Fibroblast of lung (primary cell): ENCODE measurements around the gene PKP1. TPM values are rescaled to one million over a fixed set of nuclear protein-coding genes. Genes with fewer than 3 reads are reported as not detected.

Experiments used
- DNase-seq, 2 donors: peaks; one replicate each; pipeline versions ENCODE4 v3.0.0 to v3.0.0-alpha.2; 2010; ENCODE audit warnings: low read depth in 2 of 2
- H2AFZ ChIP-seq: 2 replicates; pipeline ENCODE4 v1.5.1; 2012; ENCODE audit warnings: low read length, control low read depth, inconsistent platforms
- H3K27ac ChIP-seq: 2 replicates; pipeline ENCODE4 v1.5.1; 2011; ENCODE audit warnings: low read length, control low read depth; ENCODE audit not compliant: insufficient read depth
- H3K27me3 ChIP-seq: 2 replicates; pipeline ENCODE4 v1.5.1; 2011; ENCODE audit warnings: mild to moderate bottlenecking, low read length; ENCODE audit not compliant: control insufficient read depth, insufficient read depth
- H3K36me3 ChIP-seq: 2 replicates; pipeline ENCODE4 v1.5.1; 2011; ENCODE audit warnings: low read length; ENCODE audit not compliant: control insufficient read depth, insufficient read depth
- H3K4me1 ChIP-seq: 2 replicates; pipeline ENCODE4 v1.5.1; 2011; ENCODE audit warnings: low read length; ENCODE audit not compliant: control insufficient read depth, insufficient read depth; ENCODE audit errors: extremely low read depth
- H3K4me2 ChIP-seq: 2 replicates; pipeline ENCODE4 v1.5.1; 2011; ENCODE audit warnings: low read length, control low read depth; ENCODE audit not compliant: insufficient read depth; ENCODE audit errors: extremely low read depth
- H3K4me3 ChIP-seq, 4 experiments: fragments of 200-600 bp in 1 of 4; sonication (generic) in 1 of 4; replicated peaks in 1 of 4; 2 replicates each; pipeline ENCODE4 v1.5.1; 2011 to 2016; ENCODE audit warnings: low read length in 4 of 4, low read depth in 3 of 4, mild to moderate bottlenecking in 3 of 4, control low read depth in 2 of 4, inconsistent platforms in 1 of 4, mixed read lengths in 1 of 4; ENCODE audit not compliant: insufficient read depth in 1 of 4; ENCODE audit errors: control extremely low read depth in 1 of 4
- H3K79me2 ChIP-seq: 2 replicates; pipeline ENCODE4 v1.5.1; 2012; ENCODE audit warnings: mild to moderate bottlenecking, low read length, inconsistent platforms; ENCODE audit not compliant: control insufficient read depth, insufficient read depth
- H3K9ac ChIP-seq: 2 replicates; pipeline ENCODE4 v1.5.1; 2011; ENCODE audit warnings: mild to moderate bottlenecking, low read length, control low read depth; ENCODE audit not compliant: insufficient read depth
- H3K9me3 ChIP-seq: 2 replicates; pipeline ENCODE4 v1.5.1; 2012; ENCODE audit warnings: low read depth, low read length; ENCODE audit not compliant: control insufficient read depth, insufficient read depth
- H4K20me1 ChIP-seq: 2 replicates; pipeline ENCODE4 v1.5.1; 2011; ENCODE audit warnings: low read length; ENCODE audit not compliant: control insufficient read depth, insufficient read depth; ENCODE audit errors: extremely low read depth
- EZH2 ChIP-seq: IDR thresholded peaks from 2 replicates; pipeline ENCODE4 v1.5.1; 2012; ENCODE audit warnings: low read length, control low read depth, mild to moderate bottlenecking; ENCODE audit errors: missing control alignments
- polyA plus RNA-seq, 2 donors: library from polyadenylated mRNA; depleted of rRNA in 1 of 2; stranded (reverse) in 1 of 2; unstranded in 1 of 2; fragments of >200 nt; gene quantifications; 2 replicates each; pipeline ENCODE4 v1.2.1, GENCODE V29; 2011 to 2012; ENCODE audit warnings: missing spikeins in 1 of 2
- total RNA-seq: library from RNA; depleted of rRNA; stranded (reverse); fragments of >200 nt; gene quantifications from 2 replicates; pipeline ENCODE4 v1.2.1, GENCODE V29; 2014
- TF ChIP-seq, protein P1 (sequence below), 2 donors: IDR thresholded peaks in 1 of 2; conservative IDR thresholded peaks in 1 of 2; 1 replicate in 1 of 2; 2 replicates in 1 of 2; pipeline ENCODE4 v1.5.1; 2011 to 2012; ENCODE audit warnings: low read length in 2 of 2, control low read depth in 1 of 2, inconsistent platforms in 1 of 2, low read depth in 1 of 2, mild to moderate bottlenecking in 1 of 2

Gene PKP1
- total and polyA plus RNA-seq, 2 donors (not counting 1 experiment from before 2014, with no cell fraction given) = under 0.01 to 0.08 TPM

- Histone ChIP-seq H3K79me2 (no peaks in the 10 kb centered on the region), H3K27ac (no peak overlapping the region), H3K4me3 (no peak overlapping the region), H4K20me1 (peaks cover 2% of the 10 kb centered on the region), H2AFZ (no peak overlapping the region), H3K36me3 (no peaks in the 10 kb centered on the region), H3K4me2 (peak overlapping the region; percentile 3), H3K9ac (no peak overlapping the region), H3K4me1 (peaks cover 3% of the 10 kb centered on the region), H3K9me3 (no peaks in the 10 kb centered on the region), H3K27me3 (peaks cover 40% of the 10 kb centered on the region)
- no peak for TF ChIP-seq EZH2
- TF ChIP-seq, protein P1, sequence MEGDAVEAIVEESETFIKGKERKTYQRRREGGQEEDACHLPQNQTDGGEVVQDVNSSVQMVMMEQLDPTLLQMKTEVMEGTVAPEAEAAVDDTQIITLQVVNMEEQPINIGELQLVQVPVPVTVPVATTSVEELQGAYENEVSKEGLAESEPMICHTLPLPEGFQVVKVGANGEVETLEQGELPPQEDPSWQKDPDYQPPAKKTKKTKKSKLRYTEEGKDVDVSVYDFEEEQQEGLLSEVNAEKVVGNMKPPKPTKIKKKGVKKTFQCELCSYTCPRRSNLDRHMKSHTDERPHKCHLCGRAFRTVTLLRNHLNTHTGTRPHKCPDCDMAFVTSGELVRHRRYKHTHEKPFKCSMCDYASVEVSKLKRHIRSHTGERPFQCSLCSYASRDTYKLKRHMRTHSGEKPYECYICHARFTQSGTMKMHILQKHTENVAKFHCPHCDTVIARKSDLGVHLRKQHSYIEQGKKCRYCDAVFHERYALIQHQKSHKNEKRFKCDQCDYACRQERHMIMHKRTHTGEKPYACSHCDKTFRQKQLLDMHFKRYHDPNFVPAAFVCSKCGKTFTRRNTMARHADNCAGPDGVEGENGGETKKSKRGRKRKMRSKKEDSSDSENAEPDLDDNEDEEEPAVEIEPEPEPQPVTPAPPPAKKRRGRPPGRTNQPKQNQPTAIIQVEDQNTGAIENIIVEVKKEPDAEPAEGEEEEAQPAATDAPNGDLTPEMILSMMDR (conservative IDR thresholded peaks at IDR 0.05 in 1 of 2, IDR thresholded peaks at IDR 0.05 in 1 of 2; ENCODE audit: low read depth in 1 of 2, low read length in 2 of 2) = no peak
- DNase-seq = no peak
These were observed 13.0 kb downstream of the PKP1 start for GRCh38 chr1:201296352-201296751.

- no peak for TF ChIP-seq EZH2
- TF ChIP-seq, protein P1 (conservative IDR thresholded peaks at IDR 0.05 in 1 of 2, IDR thresholded peaks at IDR 0.05 in 1 of 2; ENCODE audit: low read depth in 1 of 2, low read length in 2 of 2) = no peak
- H3K9ac ChIP-seq = no peak overlapping the region
- peaks cover 3% of the 10 kb centered on the region for H3K4me1 ChIP-seq
- no peak overlapping the region for H3K4me3 ChIP-seq
- DNase-seq = no peak
- H3K27me3 ChIP-seq = peaks cover 27% of the 10 kb centered on the region
- no peaks in the 10 kb centered on the region for H3K36me3 ChIP-seq
- H3K4me2 ChIP-seq = no peak overlapping the region
- no peak overlapping the region for H3K27ac ChIP-seq
- H3K79me2 ChIP-seq = no peaks in the 10 kb centered on the region
- no peak overlapping the region for H2AFZ ChIP-seq
- no peaks in the 10 kb centered on the region for H3K9me3 ChIP-seq
- H4K20me1 ChIP-seq = peaks cover 2% of the 10 kb centered on the region
These were observed 15.4 kb downstream of the PKP1 start for GRCh38 chr1:201298396-201299381.

DNA sequence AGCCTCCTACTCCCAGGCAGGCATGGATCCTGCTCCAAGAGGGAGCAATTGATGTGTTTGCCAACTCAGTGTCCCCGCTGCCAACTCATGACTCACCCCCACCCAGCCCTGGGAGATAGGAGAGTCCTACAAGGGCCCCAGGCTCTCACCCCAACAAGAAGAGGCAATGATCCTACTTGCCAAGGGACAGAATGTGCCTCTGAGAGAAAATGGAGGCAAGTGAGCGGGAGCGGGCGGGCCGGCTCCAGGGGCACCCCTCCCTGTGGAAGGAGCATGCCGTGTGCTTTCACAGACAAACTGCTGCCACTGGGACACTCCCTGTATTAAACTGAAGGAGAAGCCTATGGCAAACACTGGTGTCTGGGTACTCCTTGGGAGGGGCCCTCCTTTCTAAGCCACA is 16.7 kb downstream of the PKP1 start:
- Histone ChIP-seq H3K4me1 (peaks cover 3% of the 10 kb centered on the region), H4K20me1 (peaks cover 2% of the 10 kb centered on the region), H3K79me2 (no peaks in the 10 kb centered on the region), H3K27me3 (peaks cover 21% of the 10 kb centered on the region), H3K27ac (no peak overlapping the region), H3K4me3 (no peak overlapping the region), H3K4me2 (no peak overlapping the region), H2AFZ (no peak overlapping the region), H3K36me3 (no peaks in the 10 kb centered on the region), H3K9ac (no peak overlapping the region), H3K9me3 (no peaks in the 10 kb centered on the region)
- DNase-seq = peak; percentile 25 to 54
- TF ChIP-seq EZH2 = no peak
- TF ChIP-seq, protein P1 (conservative IDR thresholded peaks at IDR 0.05 in 1 of 2, IDR thresholded peaks at IDR 0.05 in 1 of 2; ENCODE audit: low read depth in 1 of 2, low read length in 2 of 2) = no peak
